GM19455 (cell line): ENCODE data around the gene RCN2.

Experiments
- ATAC-seq: cut with Tn5 transposase; IDR thresholded peaks from one replicate; pipeline ENCODE4 v1.9.1; 2021; ENCODE audit not compliant: unreplicated experiment

RCN2 gene

DNA sequence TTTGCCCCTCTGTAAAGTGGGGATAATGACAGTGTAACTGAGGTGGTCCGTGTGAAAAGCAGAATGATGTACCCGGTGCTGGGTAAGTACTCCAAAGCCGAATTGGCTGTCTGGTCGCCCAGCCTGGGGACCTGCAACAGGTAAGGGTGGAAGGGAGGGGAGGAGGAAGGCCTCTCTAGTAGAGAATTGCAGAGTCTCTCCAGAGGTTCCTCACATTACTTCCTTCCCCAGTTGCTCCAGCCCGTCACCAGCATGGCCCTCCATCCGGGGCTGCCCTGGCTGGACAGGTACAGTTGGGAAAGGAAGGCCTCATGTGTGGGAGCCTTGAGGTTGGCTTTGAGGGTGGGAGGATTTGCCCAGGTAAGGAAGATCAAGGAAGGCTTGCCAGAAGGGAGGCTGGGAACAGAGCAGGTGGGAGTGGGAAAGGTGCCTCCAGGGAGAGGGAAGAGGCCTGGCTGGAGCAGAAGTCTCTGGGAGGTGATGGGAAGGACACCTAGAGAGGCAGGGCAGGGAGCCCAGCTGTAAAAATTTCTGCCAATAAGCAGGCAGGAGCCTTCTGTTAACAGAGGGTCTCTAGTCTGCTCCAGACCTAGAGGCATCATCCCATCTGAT, 61.7 kb downstream of the RCN2 start:
- ATAC-seq: no peak

GRCh38 chr15:76994001-76994400, 62.5 kb downstream of the RCN2 start:
- ATAC-seq: no peak

- no peak for ATAC-seq
Measured at GRCh38 chr15:76994496-76994895, 62.9 kb downstream of the RCN2 start.

- peak; percentile 56 for ATAC-seq
Measured at GRCh38 chr15:76994971-76995945, 63.7 kb downstream of the RCN2 start, which contains the start of gene PSTPIP1. Gene PSTPIP1, plus strand, starts transcription at chr15:76995126. Its CDS starts 448 bp downstream, at chr15:76995574.

GRCh38 chr15:76996076-76996525, 64.6 kb downstream of the RCN2 start:
- no peak for ATAC-seq

DNA sequence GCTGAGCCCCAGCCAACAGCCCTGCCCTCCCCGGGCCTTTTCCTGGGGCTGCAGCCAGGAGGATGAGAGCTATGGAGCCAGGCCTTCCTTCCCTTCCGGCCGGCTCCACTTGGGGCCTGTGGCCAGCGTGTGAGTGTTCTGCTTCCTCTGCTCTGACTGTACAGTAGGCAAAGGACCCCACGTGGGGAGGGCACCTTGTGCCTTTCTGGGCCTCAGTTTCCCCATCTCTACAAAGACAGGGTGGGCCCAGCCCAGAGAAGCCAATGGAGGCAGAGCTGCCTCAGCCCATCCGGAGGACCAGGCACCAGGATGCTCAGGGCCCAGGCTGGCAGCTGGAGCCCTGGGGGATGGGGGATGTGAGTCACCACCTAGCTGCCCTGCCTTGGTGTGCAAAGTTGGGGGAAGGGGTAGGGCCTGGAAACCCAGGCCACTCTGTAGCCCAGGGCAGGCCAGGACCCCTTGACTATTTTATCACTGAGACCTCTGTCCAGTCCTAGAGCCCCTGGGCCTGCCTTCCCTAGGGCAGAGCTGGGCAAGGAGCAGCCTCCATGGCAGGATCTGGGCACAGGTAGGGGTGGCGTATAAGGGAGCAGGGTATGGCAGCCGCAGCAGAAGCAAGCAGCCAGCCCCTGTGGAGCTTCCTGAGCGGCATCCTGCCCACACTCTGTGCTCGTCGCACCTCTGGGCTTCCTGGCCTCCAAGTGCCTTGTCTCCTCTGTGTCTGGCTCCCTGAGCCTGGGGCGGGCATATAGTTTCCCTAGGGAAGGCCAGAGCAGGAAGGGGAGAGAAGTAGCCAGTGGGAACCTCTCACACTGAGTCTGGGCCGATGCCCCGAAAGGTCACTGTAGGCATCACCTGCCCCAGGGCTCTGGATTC, 65.2 kb downstream of the RCN2 start:
- no peak for ATAC-seq

DNA sequence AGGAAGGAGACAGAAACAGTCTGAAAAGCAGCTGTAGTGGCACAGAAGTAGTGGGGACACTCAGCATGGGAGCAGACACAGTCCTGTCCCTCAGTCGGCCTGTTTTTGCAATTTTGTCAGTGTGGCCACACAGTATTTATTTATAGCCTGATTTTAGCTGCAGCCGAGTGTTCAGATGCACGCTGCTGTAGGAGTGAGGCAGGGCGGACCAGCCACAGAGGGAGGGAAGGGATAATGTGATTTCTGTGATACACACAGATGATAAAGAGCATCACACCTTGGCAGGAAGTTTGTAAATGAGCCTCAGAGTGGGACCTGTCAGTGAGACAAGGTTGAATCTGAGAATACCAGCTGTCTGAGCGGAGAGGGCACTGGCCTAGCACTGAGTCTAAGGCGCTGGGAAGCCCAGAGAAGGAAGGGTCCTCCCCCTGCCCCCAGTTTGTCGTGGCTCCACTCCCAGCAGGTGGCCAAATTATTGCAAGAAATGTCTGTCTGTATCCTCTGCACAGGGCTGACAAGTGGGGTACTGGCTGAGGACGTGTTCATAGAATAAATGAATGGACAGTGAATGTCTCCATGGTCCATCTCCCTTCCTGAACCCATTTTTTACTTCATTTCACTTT, 67.2 kb downstream of the RCN2 start:
- ATAC-seq: no peak

GRCh38 chr15:76999996-77000395, 68.4 kb downstream of the RCN2 start:
- ATAC-seq: no peak

GRCh38 chr15:77001351-77001750, 69.8 kb downstream of the RCN2 start:
- no peak for ATAC-seq

- no peak for ATAC-seq
Measured at GRCh38 chr15:77001966-77002365, 70.4 kb downstream of the RCN2 start.

GRCh38 chr15:77002436-77002835, 70.9 kb downstream of the RCN2 start:
- ATAC-seq: no peak

- peak; percentile 76 for ATAC-seq
Measured at GRCh38 chr15:77002954-77003912, 71.7 kb downstream of the RCN2 start.
